DND-41 (cell line): Measurements from ENCODE around the gene TIMM8B.

Source experiments
- CTCF ChIP-seq: IDR thresholded peaks from 2 replicates; pipeline ENCODE4 v1.5.1; 2012; ENCODE audit warnings: borderline replicate concordance, low read length, moderate library complexity, mild to moderate bottlenecking; ENCODE audit not compliant: poor library complexity, severe bottlenecking; ENCODE audit errors: extremely low read depth
- EZH2 ChIP-seq: IDR thresholded peaks from 3 replicates; pipeline ENCODE4 v1.6.1; 2012; ENCODE audit warnings: borderline replicate concordance, low read depth, mild to moderate bottlenecking, moderate library complexity, low read length, inconsistent platforms; ENCODE audit not compliant: severe bottlenecking

GRCh38 chr11:112123129-112123528, 36.6 kb upstream of the TIMM8B start:
- TF ChIP-seq CTCF (no peak), EZH2 (no peak)
